SK-N-SH treated with all-trans-retinoic acid at 6 μM for 48 hours (cell line): ENCODE data around the gene PRKCE.

Experiments used
- CSDC2 ChIP-seq: fragments of 250-450 bp; sonication (Bioruptor Pico); IDR thresholded peaks from 2 replicates; pipeline ENCODE4 v1.5.0; 2020; ENCODE audit warnings: mild to moderate bottlenecking, moderate library complexity
- ESRRG ChIP-seq: fragments of 250-450 bp; sonication (Bioruptor Pico); IDR thresholded peaks from 2 replicates; pipeline ENCODE4 v1.6.1; 2021; ENCODE audit warnings: mild to moderate bottlenecking
- GLIS3 ChIP-seq: fragments of 250-450 bp; sonication (Bioruptor Pico); IDR thresholded peaks from 2 replicates; pipeline ENCODE4 v1.5.0; 2020; ENCODE audit warnings: mild to moderate bottlenecking, moderate library complexity
- ISL1 ChIP-seq: fragments of 250-450 bp; sonication (Bioruptor Pico); IDR thresholded peaks from 2 replicates; pipeline ENCODE4 v2.1.2; 2022; ENCODE audit warnings: mild to moderate bottlenecking, moderate library complexity
- PPARA ChIP-seq: fragments of 250-450 bp; sonication (Bioruptor Pico); IDR thresholded peaks from 2 replicates; pipeline ENCODE4 v1.5.0; 2020; ENCODE audit warnings: mild to moderate bottlenecking, borderline replicate concordance
- RARB ChIP-seq: fragments of 250-450 bp; sonication (Bioruptor Pico); IDR thresholded peaks from 2 replicates; pipeline ENCODE4 v1.8.0; 2021; ENCODE audit warnings: mild to moderate bottlenecking, moderate library complexity
- SNAI2 ChIP-seq: fragments of 250-450 bp; sonication (Bioruptor Pico); IDR thresholded peaks from 2 replicates; pipeline ENCODE4 v1.5.0; 2020; ENCODE audit warnings: mild to moderate bottlenecking, moderate library complexity
- TCF4 ChIP-seq: fragments of 250-450 bp; sonication (Bioruptor Pico); IDR thresholded peaks from 2 replicates; pipeline ENCODE4 v1.8.0; 2021; ENCODE audit warnings: mild to moderate bottlenecking, moderate library complexity, borderline replicate concordance
- ZFP30 ChIP-seq: fragments of 450-650 bp; formaldehyde crosslinking; IDR thresholded peaks from 2 replicates; pipeline ENCODE4 v1.5.0; 2022; ENCODE audit warnings: mild to moderate bottlenecking, moderate library complexity
- ZNF565 ChIP-seq: fragments of 450-650 bp; formaldehyde crosslinking; conservative IDR thresholded peaks from 2 replicates; pipeline ENCODE4 v1.5.0; 2020; ENCODE audit warnings: low read depth, mild to moderate bottlenecking, moderate library complexity
- ZNF70 ChIP-seq: fragments of 450-650 bp; formaldehyde crosslinking; IDR thresholded peaks from 2 replicates; pipeline ENCODE4 v1.5.0; 2020; ENCODE audit warnings: mild to moderate bottlenecking, moderate library complexity
- TF ChIP-seq, protein P1 (sequence below): fragments of 250-450 bp; sonication (Bioruptor Pico); IDR thresholded peaks from 2 replicates; pipeline ENCODE4 v1.8.0; 2020; ENCODE audit warnings: mild to moderate bottlenecking, moderate library complexity, borderline replicate concordance
- TF ChIP-seq, protein P2 (sequence below): fragments of 250-450 bp; sonication (Bioruptor Pico); IDR thresholded peaks from 2 replicates; pipeline ENCODE4 v1.5.1; 2020; ENCODE audit warnings: low read depth, mild to moderate bottlenecking, moderate library complexity
- TF ChIP-seq, protein P3 (sequence below): fragments of 250-450 bp; sonication (Bioruptor Pico); IDR thresholded peaks from 2 replicates; pipeline ENCODE4 v1.8.0; 2021; ENCODE audit warnings: low read depth, mild to moderate bottlenecking, moderate library complexity, borderline replicate concordance

DNA sequence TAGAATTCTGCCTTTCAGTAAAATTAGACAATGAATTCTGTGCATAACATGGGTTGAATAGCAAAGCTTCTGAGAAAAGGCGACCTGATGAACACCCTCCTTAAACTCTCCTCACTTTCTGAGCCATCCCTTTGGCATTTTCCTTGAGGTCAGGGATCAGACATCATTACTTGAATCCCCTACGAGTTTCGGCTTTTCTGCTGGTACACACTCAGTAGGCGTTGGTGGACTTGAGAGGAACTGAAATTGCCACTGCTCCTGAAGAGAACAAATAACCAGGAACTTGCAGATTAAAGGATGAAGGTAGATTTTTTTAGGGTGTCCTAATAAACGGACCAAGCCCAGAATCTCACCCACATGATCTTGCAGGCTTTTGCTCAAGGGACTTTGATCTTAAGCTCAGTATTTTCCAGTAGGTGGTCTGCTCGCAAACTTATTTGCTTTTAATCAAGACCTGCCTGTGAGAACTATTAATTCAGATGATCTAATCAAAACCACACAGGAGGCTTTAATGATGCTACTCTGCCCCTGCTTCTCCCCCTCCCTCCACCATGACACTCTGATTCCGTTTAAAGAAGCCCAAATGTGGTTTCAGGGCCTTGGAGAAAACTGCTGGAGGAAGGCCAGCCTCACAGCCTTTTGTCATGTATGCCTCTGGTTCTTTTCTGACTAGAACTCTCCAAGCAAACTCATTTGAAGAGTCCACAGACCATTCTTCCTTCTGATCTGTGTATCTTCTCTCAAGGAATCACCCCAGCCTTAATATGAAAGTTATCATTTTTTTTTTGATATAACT lies 124.9 kb downstream of the PRKCE start:
- no peak for TF ChIP-seq PPARA (CRISPR knock-in tag)
- no peak for TF ChIP-seq ZFP30 (CRISPR knock-in tag)
- TF ChIP-seq, protein P1, sequence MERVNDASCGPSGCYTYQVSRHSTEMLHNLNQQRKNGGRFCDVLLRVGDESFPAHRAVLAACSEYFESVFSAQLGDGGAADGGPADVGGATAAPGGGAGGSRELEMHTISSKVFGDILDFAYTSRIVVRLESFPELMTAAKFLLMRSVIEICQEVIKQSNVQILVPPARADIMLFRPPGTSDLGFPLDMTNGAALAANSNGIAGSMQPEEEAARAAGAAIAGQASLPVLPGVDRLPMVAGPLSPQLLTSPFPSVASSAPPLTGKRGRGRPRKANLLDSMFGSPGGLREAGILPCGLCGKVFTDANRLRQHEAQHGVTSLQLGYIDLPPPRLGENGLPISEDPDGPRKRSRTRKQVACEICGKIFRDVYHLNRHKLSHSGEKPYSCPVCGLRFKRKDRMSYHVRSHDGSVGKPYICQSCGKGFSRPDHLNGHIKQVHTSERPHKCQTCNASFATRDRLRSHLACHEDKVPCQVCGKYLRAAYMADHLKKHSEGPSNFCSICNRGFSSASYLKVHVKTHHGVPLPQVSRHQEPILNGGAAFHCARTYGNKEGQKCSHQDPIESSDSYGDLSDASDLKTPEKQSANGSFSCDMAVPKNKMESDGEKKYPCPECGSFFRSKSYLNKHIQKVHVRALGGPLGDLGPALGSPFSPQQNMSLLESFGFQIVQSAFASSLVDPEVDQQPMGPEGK (CRISPR knock-in tag): no peak
- TF ChIP-seq RARB (CRISPR knock-in tag): no peak
- no peak for TF ChIP-seq SNAI2
- TF ChIP-seq, protein P2, sequence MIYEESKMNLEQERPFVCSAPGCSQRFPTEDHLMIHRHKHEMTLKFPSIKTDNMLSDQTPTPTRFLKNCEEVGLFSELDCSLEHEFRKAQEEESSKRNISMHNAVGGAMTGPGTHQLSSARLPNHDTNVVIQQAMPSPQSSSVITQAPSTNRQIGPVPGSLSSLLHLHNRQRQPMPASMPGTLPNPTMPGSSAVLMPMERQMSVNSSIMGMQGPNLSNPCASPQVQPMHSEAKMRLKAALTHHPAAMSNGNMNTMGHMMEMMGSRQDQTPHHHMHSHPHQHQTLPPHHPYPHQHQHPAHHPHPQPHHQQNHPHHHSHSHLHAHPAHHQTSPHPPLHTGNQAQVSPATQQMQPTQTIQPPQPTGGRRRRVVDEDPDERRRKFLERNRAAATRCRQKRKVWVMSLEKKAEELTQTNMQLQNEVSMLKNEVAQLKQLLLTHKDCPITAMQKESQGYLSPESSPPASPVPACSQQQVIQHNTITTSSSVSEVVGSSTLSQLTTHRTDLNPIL (CRISPR knock-in tag): no peak
- TF ChIP-seq CSDC2: no peak
- no peak for TF ChIP-seq ISL1 (CRISPR knock-in tag)
- no peak for TF ChIP-seq ZNF565 (CRISPR knock-in tag)
- no peak for TF ChIP-seq ESRRG (CRISPR knock-in tag)
- no peak for TF ChIP-seq ZNF70
- TF ChIP-seq, protein P3, sequence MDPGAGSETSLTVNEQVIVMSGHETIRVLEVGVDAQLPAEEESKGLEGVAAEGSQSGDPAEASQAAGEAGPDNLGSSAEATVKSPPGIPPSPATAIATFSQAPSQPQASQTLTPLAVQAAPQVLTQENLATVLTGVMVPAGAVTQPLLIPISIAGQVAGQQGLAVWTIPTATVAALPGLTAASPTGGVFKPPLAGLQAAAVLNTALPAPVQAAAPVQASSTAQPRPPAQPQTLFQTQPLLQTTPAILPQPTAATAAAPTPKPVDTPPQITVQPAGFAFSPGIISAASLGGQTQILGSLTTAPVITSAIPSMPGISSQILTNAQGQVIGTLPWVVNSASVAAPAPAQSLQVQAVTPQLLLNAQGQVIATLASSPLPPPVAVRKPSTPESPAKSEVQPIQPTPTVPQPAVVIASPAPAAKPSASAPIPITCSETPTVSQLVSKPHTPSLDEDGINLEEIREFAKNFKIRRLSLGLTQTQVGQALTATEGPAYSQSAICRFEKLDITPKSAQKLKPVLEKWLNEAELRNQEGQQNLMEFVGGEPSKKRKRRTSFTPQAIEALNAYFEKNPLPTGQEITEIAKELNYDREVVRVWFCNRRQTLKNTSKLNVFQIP (CRISPR knock-in tag): no peak
- TF ChIP-seq GLIS3: no peak
- no peak for TF ChIP-seq TCF4 (CRISPR knock-in tag)
